ENCODE data around the gene AGR2.

DNA sequence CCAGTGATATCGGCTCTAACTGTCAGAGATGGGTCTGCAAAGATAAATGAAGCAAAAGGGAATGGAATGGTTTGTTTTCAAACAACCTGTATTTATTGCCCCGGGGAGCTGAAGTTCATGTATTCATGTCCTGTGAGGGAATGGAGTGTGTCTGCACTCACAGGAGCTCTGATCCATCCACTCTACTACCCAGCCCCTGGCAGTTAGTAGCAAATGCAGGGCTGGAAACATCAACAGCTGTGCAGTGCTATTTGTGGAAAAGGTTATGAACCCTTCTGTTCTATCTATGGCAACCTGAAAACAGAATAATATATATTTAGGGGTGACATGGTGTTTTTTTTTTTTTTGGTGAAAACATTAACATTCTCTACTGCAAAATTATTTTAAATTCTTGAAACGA, 9.8 kb downstream of the AGR2 start:
- no peak for TF ChIP-seq CTCF (conservative IDR thresholded peaks at IDR 0.05; ENCODE audit: low read length)
- no peak for TF ChIP-seq EZH2phosphoT487 (IDR thresholded peaks at IDR 0.05; ENCODE audit: borderline replicate concordance)

Data from Loucy (cell line).